NCI-H1417 treated with DMSO at 0.1 percent for 48 hours (cell line): ENCODE measurements around the gene FAM120B.

Experiments used
- DNase-seq: peaks from one replicate; lab custom pipeline; 2025; lab: John Stamatoyannopoulos, UW

The FAM120B gene

DNA sequence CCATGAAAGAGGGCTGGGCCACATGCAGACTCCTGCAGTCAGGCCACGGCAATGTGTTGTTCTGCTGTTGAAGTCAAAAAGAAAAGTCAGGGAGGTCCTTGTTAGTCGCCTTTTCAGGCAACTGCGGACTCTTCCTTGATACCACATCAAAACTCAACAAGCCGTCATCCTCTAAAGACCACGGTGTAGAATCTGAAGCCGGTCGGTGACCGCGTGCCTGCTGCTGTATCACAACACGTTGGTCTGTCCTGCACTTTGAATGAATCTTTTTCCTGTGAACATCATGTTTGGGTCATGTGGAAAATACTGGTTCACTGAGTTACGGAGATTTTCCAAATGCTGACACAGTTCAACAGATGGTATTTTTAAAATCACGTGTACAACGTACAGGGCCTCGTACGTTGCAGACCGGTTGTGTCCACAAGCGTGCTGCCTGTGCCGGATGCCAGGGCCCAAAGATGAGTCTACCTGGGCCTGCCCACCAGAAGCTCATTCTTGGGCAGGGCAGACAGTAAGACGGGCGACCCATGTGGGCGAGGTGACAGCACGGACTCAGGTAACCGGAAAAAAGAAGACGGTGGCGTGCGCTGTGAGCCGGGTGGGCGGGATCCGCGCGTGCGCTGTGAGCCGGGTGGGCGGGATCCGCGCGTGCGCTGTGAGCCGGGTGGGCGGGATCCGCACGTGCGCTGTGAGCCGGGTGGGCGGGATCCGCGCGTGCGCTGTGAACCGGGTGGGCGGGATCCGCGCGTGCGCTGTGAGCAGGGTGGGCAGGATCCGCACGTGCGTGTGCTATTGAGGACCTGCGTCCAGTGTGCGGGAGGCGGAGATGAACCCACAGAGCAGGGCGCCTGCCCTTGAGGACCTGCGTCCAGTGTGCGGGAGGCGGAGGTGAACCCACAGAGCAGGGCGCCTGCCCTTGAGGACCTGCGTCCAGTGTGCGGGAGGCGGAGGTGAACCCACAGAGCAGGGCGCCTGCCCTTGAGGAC, 114.5 kb downstream of the FAM120B start:
- DNase-seq, result no peak

DNA sequence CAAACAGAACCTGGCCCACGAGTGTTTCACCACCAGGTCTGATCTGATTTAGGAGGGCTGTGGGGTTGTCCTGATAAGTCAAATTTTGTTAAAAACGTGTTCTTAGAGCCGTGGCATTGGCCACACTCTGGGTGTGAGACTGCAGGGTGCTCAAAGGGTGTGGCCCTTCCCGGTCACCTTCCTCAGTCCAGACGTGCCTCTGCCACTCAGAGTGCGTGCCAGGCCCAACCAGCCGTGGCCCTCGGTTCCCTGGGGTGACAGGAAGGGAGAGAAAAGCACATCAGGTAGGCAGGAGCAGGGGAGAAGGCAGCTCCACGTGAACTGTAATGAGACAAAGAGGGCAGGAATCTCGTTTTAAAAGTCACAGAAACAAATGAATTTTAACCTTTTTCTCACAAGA, 115.4 kb downstream of the FAM120B start:
- no peak for DNase-seq

DNA sequence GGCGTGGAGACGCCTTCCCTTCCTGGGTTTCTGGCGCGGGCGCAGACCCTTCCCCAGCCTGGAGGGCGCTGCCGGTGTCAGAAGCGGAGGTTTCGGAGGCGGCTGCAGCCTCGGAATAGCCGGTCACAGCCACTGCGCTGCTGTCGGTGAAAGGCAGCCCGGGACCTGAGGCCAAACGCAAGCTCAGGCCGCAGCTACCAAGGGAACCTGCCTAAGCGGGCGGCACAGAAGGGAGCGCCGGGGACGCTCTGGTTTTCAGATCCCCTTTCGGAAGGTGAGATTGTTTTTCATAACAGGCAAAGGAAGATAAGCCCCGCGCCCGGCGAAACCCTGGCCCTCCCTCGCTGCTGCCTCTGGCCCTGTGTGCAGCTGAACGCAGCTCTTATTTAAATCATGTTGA, 116.5 kb downstream of the FAM120B start:
- no peak for DNase-seq

DNA sequence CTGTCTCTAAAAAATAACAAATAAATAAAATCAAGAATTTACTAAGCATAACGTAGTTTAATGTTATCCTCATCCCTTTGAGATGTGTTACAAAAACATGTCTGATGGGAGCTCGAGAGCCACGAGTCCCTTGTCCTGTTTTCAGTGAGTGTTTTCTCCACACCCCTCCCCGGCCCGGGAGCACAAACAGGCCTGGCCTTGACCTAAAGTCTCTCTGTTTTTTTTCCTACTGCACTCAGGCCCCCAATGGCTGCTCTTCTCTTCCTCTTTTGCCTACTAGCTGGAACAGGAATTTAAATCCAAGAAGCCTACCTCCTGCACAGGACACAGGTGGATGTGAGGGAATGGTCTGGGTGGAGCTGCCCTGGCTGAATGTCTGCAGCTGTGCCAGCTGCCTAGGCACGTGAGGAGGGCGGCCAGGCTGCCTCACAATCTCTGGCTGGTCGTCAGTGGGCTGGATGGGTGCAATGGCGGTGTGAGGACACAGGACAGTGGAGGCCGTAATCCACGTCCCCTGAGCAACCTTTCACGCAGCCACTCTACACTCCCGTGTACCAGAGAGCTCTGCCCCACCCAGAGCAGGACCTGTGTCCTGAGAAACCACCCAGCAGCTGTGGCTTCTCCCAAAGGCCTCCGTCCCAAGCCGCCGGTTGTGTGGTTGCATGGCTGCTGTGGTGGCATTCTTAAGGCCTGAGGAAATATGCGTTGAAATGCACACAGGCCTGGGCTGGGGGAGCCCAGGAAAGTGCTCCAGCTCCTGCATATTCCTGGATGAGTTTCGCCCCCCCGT, 117.5 kb downstream of the FAM120B start:
- no peak for DNase-seq

DNA sequence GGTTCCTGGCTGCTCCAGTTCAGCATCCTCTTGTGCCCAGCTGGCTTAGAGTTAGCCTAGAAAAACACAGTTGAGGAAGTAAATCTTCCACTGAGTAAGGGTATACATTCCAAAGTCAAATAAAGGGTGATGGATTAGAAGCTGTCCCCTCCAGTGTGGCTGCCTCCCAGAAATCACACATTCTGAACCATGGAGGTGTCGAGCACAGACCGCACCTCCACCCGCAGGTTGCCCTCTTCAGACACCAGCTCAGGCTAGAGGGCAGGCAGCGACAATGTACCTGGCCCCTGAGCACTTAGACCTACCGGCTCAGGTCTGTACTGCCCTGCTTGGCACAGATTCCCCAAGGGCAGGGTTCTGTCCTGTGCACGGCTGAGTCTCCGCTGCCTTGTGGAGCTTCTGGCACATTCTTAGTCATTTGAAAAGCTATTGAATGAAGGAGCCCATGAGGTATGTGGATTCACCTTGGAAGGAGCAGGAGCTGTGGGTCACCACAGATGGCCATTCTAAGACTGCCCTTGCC, 118.1 kb downstream of the FAM120B start:
- DNase-seq, result no peak

DNA sequence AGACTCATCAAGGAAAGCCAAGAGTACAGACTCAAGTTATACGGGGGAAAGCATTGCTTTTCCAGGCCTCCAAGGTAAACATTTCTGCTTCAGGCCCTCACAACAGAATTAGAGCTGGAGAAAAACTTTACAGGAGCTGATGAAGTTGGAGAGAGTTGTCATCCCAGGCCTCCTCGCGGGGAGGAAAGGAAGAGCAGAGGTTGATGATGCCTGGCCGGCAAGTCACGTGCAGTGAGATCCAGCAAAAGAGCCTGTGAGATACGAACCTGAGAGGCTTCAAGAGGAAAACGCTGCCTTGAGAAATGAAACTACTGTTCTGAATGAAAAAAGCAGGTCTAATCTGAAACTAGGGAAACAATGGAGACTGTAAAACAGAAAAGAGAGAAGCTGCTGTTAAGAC, 122.9 kb downstream of the FAM120B start:
- DNase-seq, result no peak

DNA sequence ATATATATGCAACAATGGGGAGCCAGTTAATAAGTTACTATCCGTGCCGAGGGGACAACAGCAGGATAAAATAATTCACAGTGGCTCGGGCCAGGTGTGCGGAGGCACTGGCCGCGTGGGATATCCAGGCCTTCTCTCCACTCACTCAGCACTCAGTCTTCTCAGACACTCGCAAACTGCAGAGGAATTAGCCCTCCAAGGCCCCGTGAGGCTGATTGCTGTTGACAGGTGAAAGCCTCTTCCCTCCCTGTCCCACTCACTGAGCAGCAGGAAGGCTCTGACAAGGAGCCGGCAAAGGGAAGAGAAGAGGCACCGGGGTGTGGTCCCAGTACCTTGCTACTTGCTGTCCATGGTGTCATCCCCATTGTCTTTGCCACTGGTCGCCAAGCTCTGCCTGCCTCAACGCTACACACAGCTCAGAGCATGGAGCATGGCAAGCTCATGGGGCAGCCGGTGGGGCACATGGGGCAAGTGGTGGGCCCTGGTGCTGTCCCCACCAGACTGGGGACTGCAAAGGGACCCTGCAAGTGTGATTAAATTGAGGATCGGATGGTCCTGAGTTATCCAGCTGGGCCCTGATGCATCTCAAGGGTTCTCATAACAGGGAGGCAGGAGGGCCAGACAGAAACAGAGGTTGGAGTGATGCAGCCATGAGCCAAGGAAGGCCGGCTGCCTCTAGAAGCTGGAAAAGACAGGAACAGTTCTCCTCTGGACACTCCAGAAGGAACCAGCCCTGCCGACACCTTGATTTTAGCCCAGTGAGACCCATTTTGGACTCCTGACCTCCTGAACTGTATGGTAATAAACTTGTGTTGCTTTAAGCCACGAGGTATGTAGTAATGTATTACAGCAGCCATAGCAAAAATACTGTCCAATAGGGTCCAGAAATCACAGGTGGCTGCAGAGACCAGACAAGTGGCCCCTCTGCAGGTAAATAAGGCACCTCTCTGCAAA, 126.9 kb downstream of the FAM120B start:
- no peak for DNase-seq

DNA sequence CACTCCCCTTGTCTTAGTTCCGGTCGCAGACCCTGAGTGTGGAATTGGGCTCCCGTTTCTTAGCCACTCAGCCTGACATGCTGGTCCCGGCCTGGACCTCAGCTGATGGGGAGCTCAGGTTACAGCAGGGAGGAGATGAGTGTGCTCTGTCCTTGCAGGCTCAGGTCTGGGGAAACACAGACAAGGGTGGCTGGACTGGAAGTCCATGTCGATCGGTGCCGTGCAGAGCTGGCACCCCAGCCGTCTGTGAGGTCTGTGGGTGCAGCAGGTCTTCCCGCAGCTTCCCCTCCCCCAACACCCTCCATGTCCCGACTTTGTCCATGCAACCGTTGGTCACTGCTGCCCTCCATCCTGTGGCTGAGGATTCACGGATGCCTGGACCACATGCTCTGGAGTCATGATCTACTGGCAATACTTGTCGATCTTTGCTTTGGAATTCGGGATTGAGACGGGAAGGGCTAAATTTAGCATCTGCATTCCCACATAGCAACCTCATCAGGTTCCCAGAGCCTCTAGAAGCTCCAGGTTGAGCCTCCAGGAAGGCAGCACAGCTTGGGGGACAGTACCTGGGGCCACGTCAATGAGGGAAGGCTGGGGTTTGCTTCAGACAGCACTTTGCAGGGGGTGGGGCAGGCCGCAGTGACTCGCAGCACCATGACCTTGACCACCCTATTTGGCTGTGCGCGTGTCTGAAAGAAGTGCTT, 127.7 kb downstream of the FAM120B start:
- no peak for DNase-seq

DNA sequence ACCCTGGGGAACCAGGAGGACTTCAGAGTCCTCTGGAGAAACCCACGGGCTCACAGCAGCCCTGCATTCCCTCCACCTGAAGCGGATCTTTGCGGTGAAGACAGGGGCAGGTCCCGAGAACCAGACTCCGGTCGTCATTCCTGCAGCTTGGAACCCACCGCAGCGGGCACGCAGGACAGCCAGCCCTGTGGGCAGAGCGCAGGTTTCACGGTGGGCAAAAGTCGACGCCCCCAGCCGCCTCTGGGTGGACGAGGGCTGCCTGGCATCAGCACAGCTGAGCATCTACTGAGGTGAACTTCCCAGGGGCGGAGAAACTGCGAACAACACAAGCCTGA, 128.2 kb downstream of the FAM120B start:
- DNase-seq, result no peak

DNA sequence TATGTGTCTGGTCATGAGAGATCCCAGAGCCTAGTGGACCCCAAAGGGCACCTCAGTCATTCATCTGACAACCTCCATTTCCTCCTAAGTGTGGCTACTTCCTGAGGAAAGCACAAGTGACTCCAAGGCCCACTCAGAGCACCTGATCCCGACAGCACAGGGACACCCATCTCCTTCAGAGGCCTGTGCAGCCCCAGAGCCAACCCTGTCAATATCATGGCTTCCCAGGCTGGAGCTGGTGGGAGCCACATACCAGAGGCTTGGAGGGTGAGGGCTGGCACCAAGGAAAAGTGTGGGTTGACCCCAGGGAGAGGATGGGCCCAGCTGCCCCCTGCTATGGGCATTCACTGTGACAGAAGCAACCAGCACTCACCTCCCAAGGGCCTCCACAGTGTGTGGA, 129.2 kb downstream of the FAM120B start:
- DNase-seq, result no peak

DNA sequence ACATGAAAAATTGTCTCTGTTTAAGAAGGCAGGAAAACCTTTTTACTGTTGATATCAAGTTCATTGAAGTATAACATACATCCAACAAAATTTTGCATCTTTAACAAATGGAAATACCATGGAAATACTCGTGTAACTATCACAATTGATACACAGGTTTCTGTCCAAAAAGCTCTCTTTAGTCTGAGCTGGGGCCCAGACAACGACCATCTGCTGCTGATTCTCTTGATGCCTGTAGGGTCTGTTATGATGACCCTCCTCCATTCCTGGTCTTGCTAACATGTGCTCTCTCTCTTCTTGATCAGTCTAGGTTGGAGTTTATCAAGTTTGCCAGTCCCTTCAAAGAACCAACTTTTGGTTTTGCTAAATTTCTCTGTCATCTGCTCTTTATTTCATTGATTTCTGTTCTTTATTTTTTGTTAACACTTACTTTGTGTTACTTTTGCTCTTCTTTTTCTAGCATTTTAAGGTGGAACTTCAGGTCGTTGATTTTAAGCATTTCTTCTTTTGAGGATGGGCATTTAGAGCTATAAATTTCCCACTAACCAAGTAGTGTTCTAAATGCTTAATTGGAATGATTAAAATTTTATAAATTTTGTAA, 129.8 kb downstream of the FAM120B start:
- no peak for DNase-seq

DNA sequence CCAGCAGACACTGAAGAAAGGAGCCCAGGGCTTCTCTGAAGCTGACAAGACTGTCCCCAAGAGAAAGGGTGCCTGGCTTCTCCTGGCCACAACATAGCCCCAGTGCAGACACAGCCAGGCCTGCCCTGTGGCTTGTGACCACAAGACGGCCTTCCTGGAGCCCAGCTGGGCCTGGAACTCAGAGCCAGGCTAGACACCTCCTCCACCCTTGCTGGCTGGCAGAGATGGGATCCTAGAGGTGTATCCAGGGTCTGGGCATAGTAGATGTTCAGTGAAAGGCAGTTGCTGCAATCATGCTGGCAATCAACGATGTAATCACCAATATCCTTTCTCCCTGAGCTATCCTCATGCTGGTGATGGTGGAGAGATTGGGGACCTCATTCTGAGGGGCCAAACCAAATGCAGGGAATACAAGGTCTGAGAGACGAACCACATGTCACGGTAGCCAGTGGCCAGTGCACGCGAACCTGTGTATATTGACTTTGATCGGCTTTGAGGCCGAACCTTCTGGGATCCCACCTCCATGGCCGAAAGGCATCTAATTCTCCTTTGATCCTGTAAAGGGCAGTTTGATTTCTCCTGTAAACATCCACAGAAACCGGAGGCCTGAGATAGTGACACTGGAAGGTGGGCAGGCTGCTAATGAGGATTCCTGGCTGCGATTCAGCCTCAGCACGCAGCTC, 131.3 kb downstream of the FAM120B start:
- DNase-seq, result no peak

DNA sequence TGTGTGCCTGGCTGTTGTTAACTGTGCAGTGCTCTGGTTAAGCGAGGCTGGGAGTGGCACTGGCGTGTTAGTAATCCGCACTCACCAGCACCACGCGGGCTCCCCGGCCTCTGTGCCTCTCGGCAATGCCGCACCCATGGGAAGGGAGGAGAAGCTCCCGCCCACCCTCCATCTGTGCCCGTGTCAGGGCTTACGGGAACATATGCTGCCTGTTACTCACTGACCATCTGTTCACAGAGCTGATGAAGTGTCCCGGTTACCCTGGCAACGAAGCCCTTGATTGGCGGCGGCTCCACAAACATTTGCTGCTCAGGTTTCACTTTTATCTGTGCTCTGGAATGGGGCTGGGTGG, 131.8 kb downstream of the FAM120B start:
- peak; percentile 85 for DNase-seq

DNA sequence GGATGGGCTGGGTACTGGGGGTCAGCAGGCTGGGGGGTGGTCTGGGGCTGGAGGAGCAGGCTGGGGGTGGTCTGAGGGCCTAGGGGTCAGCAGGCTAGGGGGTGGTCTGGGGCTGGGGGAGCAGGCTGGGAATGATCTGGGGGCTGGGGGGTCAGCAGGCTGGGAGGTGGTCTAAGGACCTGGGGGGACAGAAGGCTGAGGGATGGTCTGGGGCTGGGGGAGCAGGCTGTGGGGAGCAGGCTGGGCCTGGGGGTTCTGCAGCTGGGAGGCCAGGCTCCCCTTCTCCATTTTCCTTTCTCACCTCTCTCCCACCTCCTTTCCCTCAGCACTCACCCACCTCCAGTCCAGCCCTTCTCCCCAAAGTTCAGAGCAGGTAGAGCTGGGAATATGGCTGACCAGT, 132.3 kb downstream of the FAM120B start:
- no peak for DNase-seq

DNA sequence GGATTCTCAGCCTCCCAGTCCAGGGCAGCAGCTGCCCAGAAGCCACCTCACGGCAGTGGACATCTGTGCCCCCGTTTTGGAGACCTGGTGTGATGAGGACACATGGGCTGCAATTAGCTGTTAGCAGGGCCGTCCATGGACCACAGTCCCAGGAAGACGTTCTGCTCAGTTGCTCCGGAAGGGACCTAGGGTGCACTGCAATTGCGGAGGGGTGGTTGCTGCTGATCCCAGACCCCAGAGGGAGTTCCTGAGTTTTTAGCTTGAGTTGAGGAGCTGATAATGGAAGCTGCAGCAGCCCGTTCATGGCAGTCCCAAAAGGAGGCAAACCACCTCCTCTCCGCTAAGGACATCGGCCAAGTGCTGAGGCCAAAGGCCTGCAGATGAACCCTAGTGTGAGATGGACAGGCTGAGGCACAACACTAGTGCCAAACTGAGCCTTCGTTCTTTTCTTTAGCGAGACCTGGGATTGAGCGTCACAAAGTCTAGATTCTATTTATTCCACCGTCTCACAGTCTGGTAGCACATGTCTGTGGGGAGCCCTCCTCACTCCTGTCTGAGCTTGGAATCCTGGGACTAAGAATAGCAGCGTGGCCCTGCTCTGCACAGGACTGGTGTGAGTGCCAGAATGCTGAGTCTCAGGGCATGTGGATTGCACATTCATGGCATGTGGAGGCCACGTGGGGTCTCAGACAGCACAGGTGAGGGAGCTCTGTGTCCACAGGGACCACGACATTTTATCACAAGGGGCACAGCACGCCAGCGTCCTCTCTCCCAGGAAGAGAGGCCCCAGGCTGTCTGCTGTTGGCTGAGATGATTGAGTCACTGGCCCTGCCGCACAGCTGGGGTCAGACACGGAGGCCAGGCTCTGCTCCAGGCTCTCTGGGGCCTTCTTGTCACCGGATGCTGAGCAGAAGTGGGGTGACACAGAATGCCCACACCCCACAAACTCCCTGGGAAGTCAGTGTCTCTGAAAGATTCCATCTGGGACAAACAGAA, 133.1 kb downstream of the FAM120B start:
- DNase-seq, result no peak

DNA sequence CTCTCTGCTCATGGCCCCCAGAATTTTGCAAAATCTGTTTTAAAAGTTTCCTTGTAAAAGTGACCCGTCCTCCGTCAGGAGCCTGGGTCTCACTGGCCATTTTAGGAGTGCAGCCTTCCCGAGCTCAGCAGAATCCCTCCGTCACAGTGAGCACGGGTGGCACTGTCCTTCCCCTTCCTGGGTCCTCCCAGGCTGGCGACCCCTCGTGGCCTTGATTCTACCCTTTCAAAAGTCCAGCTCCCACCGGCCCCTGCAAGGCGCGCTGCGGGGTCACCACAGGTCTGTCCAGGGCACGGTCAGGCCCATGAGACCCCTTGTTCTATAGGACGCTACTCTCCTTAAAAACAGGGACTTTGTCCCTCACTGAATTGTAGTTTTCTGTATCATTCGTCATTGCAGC, 133.9 kb downstream of the FAM120B start:
- DNase-seq, result no peak

DNA sequence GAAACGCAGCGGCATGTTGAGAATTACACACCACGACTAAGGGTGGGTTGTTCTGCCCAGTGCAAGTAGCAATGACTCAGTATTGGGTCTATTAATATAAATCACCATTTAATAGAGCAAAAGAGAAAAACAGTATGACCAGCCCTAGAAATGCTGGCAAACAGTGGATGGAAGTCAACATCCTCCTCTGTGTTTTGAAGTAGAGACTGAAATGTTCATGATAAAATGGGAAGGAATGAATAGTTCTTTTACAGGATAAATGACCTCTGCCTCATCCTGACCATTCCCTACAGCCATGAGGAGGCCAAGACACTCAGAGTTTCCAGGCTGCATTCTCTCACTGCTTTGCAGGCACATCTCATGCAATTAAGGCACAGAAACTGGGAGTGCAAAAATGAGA, 134.8 kb downstream of the FAM120B start:
- no peak for DNase-seq

DNA sequence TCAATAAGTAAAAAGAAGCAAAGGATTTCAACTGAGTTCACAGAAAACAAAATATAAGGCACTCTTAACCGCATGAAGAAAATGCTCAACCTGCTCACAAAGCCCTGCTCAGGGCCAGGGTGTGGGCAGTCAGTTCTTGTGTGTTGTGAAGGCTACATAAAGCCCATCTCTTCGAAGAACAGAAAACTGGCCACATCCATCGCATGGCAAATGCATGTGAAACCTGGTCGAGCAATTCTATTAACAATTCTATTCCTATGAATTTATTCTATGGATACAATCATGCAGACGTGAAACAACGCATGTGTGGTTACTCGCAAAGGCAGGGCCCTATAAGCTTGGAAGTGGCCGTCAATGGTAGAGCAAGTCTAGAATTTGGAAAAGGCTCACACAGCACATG, 136.0 kb downstream of the FAM120B start:
- no peak for DNase-seq

DNA sequence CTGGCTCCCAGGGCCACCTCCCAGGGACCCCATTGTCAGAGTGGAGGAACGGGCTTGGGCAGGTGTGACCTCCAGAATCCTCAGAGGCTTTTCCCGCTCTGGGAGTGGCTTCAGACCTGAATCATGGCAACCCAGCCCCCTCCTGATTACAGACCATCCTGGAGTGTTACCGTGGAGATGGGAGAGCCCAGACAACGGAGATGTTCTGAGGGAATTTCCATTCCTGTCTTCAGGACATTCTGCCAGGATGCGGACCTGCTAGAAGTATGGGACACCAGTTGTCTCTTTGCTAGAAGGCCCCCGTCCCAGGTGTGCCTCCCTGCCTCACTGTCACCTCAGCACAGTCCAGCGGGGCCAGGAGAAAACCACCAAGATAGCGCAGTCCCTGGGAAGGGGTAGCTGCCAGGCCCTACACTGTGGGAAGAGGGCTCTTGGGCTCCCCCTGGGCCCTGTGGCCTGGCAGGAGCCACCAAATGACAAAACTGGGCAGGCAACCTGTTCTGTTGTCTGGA, 136.6 kb downstream of the FAM120B start:
- no peak for DNase-seq
